ENCODE results near the gene LIPA. TPM values are rescaled to one million over a fixed set of nuclear protein-coding genes. Genes with fewer than 3 reads are reported as not detected.

Gene LIPA
- total RNA-seq, 1 donor, result 46.7 TPM

GRCh38 chr10:89270153-89270483, 18.5 kb upstream of the LIPA start:
- H3K4me3 ChIP-seq (ENCODE audit: insufficient read depth, low read length), result no peak overlapping the region
- H3K27me3 ChIP-seq (ENCODE audit: insufficient read depth, low read length), result no peaks in the 10 kb centered on the region
- H3K4me1 ChIP-seq (ENCODE audit: insufficient read depth, low read length), result peaks cover 20% of the 10 kb centered on the region
- H3K9me3 ChIP-seq (ENCODE audit: low read depth, low read length), result no peaks in the 10 kb centered on the region
- H3K4me2 ChIP-seq (ENCODE audit: insufficient read depth, low read length), result no peak overlapping the region
- no peak for TF ChIP-seq CTCF (IDR thresholded peaks at IDR 0.05; ENCODE audit: extremely low read depth, low read depth, low read length)
- no peak overlapping the region for H3K27ac ChIP-seq (ENCODE audit: low read depth, low read length)
- no peaks in the 10 kb centered on the region for H3K36me3 ChIP-seq (ENCODE audit: insufficient read depth, low read length)
- DNase-seq (ENCODE audit: insufficient read length, low spot score, missing footprints), result no peak
- H4K20me1 ChIP-seq (ENCODE audit: insufficient read depth, low read length), result no peaks in the 10 kb centered on the region
- no peak overlapping the region for H2AFZ ChIP-seq (ENCODE audit: low read length)
- H3K79me2 ChIP-seq (ENCODE audit: insufficient read depth, low read length), result no peaks in the 10 kb centered on the region

GRCh38 chr10:89269433-89270152, 18.0 kb upstream of the LIPA start:
- no peak overlapping the region for H3K4me2 ChIP-seq (ENCODE audit: insufficient read depth, low read length)
- no peaks in the 10 kb centered on the region for H3K36me3 ChIP-seq (ENCODE audit: insufficient read depth, low read length)
- H3K79me2 ChIP-seq (ENCODE audit: insufficient read depth, low read length), result no peaks in the 10 kb centered on the region
- H3K27me3 ChIP-seq (ENCODE audit: insufficient read depth, low read length), result no peaks in the 10 kb centered on the region
- no peak overlapping the region for H3K4me3 ChIP-seq (ENCODE audit: insufficient read depth, low read length)
- no peak overlapping the region for H3K27ac ChIP-seq (ENCODE audit: low read depth, low read length)
- peaks cover 14% of the 10 kb centered on the region for H3K4me1 ChIP-seq (ENCODE audit: insufficient read depth, low read length)
- H4K20me1 ChIP-seq (ENCODE audit: insufficient read depth, low read length), result no peaks in the 10 kb centered on the region
- TF ChIP-seq CTCF (IDR thresholded peaks at IDR 0.05; ENCODE audit: extremely low read depth, low read depth, low read length), result no peak
- no peaks in the 10 kb centered on the region for H3K9me3 ChIP-seq (ENCODE audit: low read depth, low read length)
- DNase-seq (ENCODE audit: insufficient read length, low spot score, missing footprints), result no peak
- no peak overlapping the region for H2AFZ ChIP-seq (ENCODE audit: low read length)

- H3K4me3 ChIP-seq (ENCODE audit: insufficient read depth, low read length), result no peak overlapping the region
- no peaks in the 10 kb centered on the region for H4K20me1 ChIP-seq (ENCODE audit: insufficient read depth, low read length)
- no peaks in the 10 kb centered on the region for H3K9me3 ChIP-seq (ENCODE audit: low read depth, low read length)
- no peaks in the 10 kb centered on the region for H3K36me3 ChIP-seq (ENCODE audit: insufficient read depth, low read length)
- no peak for DNase-seq (ENCODE audit: insufficient read length, low spot score, missing footprints)
- no peak overlapping the region for H3K27ac ChIP-seq (ENCODE audit: low read depth, low read length)
- TF ChIP-seq CTCF (IDR thresholded peaks at IDR 0.05; ENCODE audit: extremely low read depth, low read depth, low read length), result no peak
- H3K4me1 ChIP-seq (ENCODE audit: insufficient read depth, low read length), result peaks cover 31% of the 10 kb centered on the region
- no peaks in the 10 kb centered on the region for H3K79me2 ChIP-seq (ENCODE audit: insufficient read depth, low read length)
- H2AFZ ChIP-seq (ENCODE audit: low read length), result no peak overlapping the region
- no peak overlapping the region for H3K4me2 ChIP-seq (ENCODE audit: insufficient read depth, low read length)
- no peaks in the 10 kb centered on the region for H3K27me3 ChIP-seq (ENCODE audit: insufficient read depth, low read length)
Observed at GRCh38 chr10:89266721-89267453, 15.3 kb upstream of the LIPA start.

GRCh38 chr10:89263531-89263930, 12.0 kb upstream of the LIPA start:
- no peaks in the 10 kb centered on the region for H3K27me3 ChIP-seq (ENCODE audit: insufficient read depth, low read length)
- DNase-seq (ENCODE audit: insufficient read length, low spot score, missing footprints), result no peak
- no peaks in the 10 kb centered on the region for H3K9me3 ChIP-seq (ENCODE audit: low read depth, low read length)
- no peak overlapping the region for H2AFZ ChIP-seq (ENCODE audit: low read length)
- H3K4me3 ChIP-seq (ENCODE audit: insufficient read depth, low read length), result no peak overlapping the region
- no peaks in the 10 kb centered on the region for H3K36me3 ChIP-seq (ENCODE audit: insufficient read depth, low read length)
- no peak overlapping the region for H3K4me2 ChIP-seq (ENCODE audit: insufficient read depth, low read length)
- no peak for TF ChIP-seq CTCF (IDR thresholded peaks at IDR 0.05; ENCODE audit: extremely low read depth, low read depth, low read length)
- H3K4me1 ChIP-seq (ENCODE audit: insufficient read depth, low read length), result peaks cover 40% of the 10 kb centered on the region
- H3K79me2 ChIP-seq (ENCODE audit: insufficient read depth, low read length), result no peaks in the 10 kb centered on the region
- H3K27ac ChIP-seq (ENCODE audit: low read depth, low read length), result peak overlapping the region; percentile 69
- no peaks in the 10 kb centered on the region for H4K20me1 ChIP-seq (ENCODE audit: insufficient read depth, low read length)

Data from osteoblast (primary cell).